BE2C (cell line): ENCODE results near the gene GGT5.
"Not testable (repeated sequence)": the region's sequence is repeated elsewhere in the genome, so short reads cannot be mapped to it uniquely, and the experiment has no call there.

Experiments
- DNase-seq: peaks from one replicate; pipeline ENCODE4 v3.0.0-alpha.2; 2020
- H3K27me3 ChIP-seq: fragments of 250-450 bp; sonication (Bioruptor Pico); 2 replicates; pipeline ENCODE4 v1.5.1; 2020; ENCODE audit warnings: mild to moderate bottlenecking
- H3K36me3 ChIP-seq: fragments of 250-450 bp; sonication (Bioruptor Pico); 2 replicates; pipeline ENCODE4 v1.5.1; 2020; ENCODE audit warnings: mild to moderate bottlenecking
- H3K4me1 ChIP-seq: fragments of 250-450 bp; sonication (Bioruptor Pico); 2 replicates; pipeline ENCODE4 v1.5.1; 2020
- H3K4me3 ChIP-seq: 2 replicates; pipeline ENCODE4 v1.5.1; 2011; ENCODE audit warnings: low read depth, low read length
- H3K9me3 ChIP-seq: fragments of 250-450 bp; sonication (Bioruptor Pico); 2 replicates; pipeline ENCODE4 v1.5.1; 2020
- TF ChIP-seq, protein P1 (sequence below): IDR thresholded peaks from 2 replicates; pipeline ENCODE4 v1.5.1; 2012; ENCODE audit warnings: mild to moderate bottlenecking, low read depth, low read length

GGT5 gene

DNA sequence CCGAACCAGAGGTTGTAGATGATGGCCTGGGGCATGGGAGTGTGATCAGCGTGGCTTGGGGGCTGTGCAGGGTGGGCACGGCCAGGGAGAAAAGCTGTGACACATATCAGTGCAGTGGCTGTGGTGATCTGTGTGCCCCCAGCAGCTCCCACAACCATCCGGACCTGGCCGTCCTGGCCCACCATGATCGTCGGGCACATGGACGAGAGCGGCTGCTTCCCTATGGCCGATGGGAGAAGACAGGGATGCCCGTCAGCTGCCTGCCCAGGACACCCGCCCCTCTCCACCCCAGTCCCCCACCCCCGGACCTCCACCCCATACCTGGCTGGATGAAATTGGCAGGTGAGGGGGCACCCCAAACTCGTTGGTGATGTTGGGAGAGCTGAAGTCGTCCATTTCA is 3.7 kb upstream of the GGT5 start:
- peaks cover 24% of the 10 kb centered on the region for H3K4me1 ChIP-seq
- not testable (repeated sequence) for H3K27me3 ChIP-seq, H3K36me3 ChIP-seq, H3K9me3 ChIP-seq, H3K4me3 ChIP-seq, DNase-seq

DNA sequence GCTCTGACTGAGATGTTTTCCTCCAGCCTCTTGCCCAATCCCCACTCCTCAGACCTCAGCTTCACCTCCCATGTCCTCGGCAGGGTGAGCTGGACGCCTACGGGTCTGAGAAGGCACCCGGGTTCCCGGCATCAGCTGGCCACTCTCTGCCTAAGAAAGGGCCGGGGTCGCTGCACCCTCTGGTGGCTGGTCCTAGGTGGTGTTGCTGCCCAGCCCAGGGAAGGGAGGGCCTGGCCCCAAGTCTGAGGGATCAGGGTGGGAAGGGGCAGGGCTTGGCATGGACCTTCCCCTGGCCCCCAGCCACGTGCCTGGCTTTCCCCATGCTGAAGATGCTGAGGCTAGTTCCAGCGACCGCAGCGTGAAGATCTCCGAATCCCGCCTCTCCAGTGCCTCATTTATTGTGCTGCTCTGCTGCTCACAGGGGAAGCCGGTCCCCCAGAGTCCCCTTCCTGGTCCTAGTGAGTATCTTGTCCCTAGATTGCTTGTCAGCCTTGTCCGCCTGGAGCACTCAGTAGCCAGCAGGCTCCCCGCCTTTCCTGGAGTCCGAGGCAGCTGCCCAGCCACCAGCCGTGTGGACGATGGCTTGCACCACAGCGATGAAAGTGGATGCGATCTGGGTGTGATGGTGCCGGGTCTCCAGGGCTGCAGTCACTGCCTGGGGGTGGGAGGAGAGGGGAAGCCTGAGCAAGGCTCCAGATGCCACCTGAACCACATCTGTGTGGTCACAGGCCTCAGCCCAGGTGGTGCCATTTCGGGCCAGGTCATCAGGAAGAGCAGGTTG is 2.9 kb upstream of the GGT5 start:
- Histone ChIP-seq H3K9me3 (no peaks in the 10 kb centered on the region), H3K4me3 (no peak overlapping the region)

DNA sequence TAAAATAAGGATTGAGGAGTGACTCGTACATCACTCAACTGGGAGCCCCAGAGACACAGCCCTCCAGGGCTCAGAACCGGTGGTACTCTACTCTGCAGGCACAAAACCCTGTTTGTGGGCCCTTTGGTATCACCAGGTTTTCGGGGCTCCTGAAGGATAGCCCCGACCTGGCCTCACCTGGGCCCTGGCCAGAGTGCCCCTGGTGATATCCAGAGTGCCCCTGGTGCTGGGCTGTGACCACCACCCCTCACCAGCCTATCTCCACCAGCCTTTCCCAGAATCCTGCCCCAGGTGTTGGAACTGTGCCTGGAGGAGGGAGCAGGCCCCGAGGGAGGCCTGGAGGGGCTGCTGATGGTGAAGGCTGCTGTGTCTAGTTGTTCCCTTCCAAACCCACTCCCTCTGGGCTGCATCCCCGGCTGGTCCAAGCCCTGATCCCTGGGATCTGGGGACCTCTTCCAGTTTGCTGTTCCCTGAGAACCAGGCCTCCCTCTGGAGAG is 2.2 kb upstream of the GGT5 start:
- Histone ChIP-seq H3K4me1 (peaks cover 24% of the 10 kb centered on the region), H3K9me3 (no peaks in the 10 kb centered on the region), H3K4me3 (no peak overlapping the region), H3K36me3 (no peaks in the 10 kb centered on the region), H3K27me3 (no peaks in the 10 kb centered on the region)
- TF ChIP-seq, protein P1, sequence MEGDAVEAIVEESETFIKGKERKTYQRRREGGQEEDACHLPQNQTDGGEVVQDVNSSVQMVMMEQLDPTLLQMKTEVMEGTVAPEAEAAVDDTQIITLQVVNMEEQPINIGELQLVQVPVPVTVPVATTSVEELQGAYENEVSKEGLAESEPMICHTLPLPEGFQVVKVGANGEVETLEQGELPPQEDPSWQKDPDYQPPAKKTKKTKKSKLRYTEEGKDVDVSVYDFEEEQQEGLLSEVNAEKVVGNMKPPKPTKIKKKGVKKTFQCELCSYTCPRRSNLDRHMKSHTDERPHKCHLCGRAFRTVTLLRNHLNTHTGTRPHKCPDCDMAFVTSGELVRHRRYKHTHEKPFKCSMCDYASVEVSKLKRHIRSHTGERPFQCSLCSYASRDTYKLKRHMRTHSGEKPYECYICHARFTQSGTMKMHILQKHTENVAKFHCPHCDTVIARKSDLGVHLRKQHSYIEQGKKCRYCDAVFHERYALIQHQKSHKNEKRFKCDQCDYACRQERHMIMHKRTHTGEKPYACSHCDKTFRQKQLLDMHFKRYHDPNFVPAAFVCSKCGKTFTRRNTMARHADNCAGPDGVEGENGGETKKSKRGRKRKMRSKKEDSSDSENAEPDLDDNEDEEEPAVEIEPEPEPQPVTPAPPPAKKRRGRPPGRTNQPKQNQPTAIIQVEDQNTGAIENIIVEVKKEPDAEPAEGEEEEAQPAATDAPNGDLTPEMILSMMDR: no peak
- no peak for DNase-seq

More for the DNA sequence above, 2.9 kb upstream of the GGT5 start:
- Histone ChIP-seq H3K36me3 (no peaks in the 10 kb centered on the region), H3K4me1 (peaks cover 24% of the 10 kb centered on the region), H3K27me3 (no peaks in the 10 kb centered on the region)
- TF ChIP-seq, protein P1: peak; percentile 84
- peak; percentile 89 for DNase-seq

DNA sequence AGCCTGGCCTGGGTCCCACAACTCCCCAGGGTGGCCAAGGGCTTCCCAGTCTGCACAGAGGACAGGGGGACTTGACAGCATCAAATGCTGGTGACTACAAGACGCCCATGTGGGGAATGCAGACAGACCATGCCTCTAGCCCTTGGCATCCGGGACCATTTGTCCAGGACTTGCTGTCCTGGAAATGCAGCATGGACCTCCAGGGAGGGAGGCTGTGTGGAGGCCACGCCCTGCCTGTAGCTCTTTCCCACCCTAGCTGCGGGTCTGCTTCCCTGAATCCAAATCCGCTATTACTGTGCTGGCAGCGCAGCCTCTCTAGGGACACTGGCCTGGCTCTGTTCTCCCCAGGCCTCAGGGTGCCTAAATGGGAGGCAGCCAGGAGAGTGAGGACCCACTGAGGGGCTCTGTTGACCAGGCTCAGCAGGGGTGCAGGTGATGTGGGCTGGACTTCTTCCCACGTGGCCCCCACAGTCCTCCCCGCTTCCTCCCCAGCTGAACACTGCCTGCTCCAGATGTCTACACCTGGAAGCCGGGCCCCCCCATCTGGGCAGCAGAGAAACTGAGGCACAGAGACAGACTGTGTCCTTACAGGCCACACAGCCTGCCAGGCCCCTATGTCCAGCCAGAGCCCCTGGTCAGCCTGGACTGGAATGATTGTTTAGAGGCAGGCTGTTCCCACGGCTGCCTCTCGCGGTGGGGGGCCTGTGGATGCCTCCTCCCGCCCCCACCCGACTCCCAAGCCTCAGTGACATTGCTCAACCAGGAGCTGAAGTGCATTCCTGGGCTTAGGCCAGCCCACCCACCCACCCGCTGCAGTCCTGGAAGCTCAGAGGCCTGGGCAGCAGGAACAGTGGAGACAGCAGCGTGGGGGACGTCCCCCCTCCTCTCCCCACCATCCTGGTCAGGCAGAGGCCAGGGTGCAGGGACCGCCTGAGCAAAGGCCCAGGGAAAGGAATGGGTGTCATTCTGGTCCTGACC is 991 bp upstream of the GGT5 start:
- DNase-seq, H3K36me3 ChIP-seq, H3K9me3 ChIP-seq, H3K4me3 ChIP-seq, H3K27me3 ChIP-seq: not testable (repeated sequence)
- H3K4me1 ChIP-seq: peaks cover 24% of the 10 kb centered on the region

DNA sequence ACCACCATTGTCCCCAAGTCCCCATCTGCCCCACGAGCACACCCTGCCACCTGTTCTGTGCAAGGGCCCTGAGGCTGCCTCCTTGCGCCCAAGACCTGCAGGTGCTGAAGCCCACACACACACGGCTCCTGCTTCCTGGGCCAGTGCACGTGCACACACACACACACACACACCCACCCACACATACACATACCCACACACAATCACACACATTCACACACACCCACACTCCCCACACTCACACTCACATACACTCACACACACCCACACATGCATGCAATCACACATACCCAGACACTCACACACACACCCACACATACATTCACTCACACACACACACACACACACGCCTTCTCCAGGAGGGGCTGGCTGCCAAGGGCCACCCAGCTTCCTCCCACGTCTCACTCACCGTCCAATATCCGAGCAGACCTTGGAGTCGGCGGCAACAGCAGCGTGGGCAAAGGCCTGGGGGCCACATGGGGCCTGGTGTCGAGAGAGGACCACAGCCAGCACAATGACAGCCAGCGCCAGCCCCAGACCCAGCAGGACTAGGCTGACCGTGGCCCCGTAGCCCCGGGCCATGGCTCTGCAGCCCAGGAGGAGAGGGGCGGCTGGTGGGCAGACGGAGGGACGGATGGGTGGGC is 616 bp downstream of the GGT5 start:
- H3K4me1 ChIP-seq: peaks cover 24% of the 10 kb centered on the region
- DNase-seq: peak; percentile 67
- no peaks in the 10 kb centered on the region for H3K36me3 ChIP-seq
- no peaks in the 10 kb centered on the region for H3K27me3 ChIP-seq
- TF ChIP-seq, protein P1: no peak
- no peak overlapping the region; the same call in 1 of the 2 replicates for H3K4me3 ChIP-seq
- no peaks in the 10 kb centered on the region for H3K9me3 ChIP-seq

DNA sequence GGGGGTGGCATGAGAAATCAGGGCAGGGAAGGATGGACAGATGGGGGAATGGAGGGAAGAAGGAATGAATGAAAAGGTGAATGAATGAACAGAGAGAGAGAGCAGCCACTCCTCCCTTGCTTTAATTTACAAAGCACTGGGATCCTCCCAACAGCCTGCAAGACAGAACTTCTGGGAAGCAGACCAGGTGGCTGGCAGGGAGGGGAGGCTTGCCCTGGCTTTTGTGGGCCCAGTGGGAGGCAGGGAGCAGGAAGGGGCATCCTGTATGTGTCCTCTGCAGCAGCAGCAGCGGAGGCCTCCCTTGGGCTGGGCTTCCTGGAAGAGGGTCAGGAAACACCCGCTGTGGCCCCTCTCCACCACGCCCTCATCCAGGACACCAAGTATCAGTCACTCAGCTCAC is 1.5 kb downstream of the GGT5 start:
- H3K9me3 ChIP-seq, H3K4me3 ChIP-seq, H3K36me3 ChIP-seq, DNase-seq, H3K27me3 ChIP-seq: not testable (repeated sequence)
- peaks cover 24% of the 10 kb centered on the region for H3K4me1 ChIP-seq

DNA sequence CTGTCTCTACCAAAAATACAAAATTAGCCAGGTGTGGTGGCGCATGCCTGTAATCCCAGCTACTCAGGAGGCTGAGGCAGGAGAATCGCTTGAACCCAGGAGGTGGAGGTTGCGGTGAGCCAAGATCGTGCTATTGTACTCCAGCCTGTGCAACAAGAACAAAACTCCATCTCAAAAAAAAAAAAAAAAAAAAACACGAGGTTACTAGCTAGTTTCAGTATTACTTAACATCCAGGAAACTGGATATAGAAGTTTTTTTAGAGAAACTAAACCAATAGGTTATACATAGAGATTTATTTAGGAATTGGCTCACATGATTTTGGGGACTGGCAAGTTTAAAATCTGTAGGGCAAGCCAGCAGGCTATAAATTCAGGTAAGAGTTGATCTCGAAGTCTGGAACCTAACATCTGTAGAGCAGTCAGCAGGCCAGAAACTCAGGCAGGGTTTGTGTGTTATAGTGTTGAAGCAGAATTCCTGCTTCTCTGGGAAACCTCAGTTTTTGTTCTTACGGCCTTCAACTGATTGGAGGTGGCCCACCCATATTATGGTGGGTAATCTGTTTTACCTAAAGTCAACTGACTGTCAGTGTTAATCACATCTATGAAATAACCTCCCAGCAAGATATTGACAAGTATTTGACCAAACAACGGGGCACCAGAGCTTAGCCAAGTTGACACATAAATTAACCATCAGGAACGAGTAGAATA is 3.7 kb downstream of the GGT5 start:
- H3K4me3 ChIP-seq, H3K27me3 ChIP-seq, H3K9me3 ChIP-seq, DNase-seq, H3K36me3 ChIP-seq: not testable (repeated sequence)
- peaks cover 14% of the 10 kb centered on the region for H3K4me1 ChIP-seq
